Tibial artery (tissue), 4 donors: ENCODE data around the gene OR11L1.

ENCODE experiments used
- DNase-seq, 2 donors: peaks; one replicate each; pipeline ENCODE4 v3.0.0-alpha.2; 2019
- H3K27ac ChIP-seq, 2 donors: fragments of 200-600 bp; sonication (generic) in 1 of 2; 1 replicate in 1 of 2; 2 replicates in 1 of 2; pipeline ENCODE4 v1.5.1; 2018 to 2019; ENCODE audit warnings: mild to moderate bottlenecking in 1 of 2
- H3K27me3 ChIP-seq, 2 donors: fragments of 200-600 bp; sonication (generic) in 1 of 2; one replicate each; pipeline versions ENCODE4 v1.5.1 to v1.6.0; 2016 to 2019
- H3K36me3 ChIP-seq, 3 donors: fragments of 200-600 bp; sonication (generic) in 2 of 3; one replicate each; pipeline ENCODE4 v1.5.1; 2016 to 2019; ENCODE audit warnings: mild to moderate bottlenecking in 2 of 3
- H3K4me1 ChIP-seq, 4 donors: fragments of 200-600 bp; sonication (generic) in 2 of 4; 1 replicate in 3 of 4; 2 replicates in 1 of 4; pipeline ENCODE4 v1.5.1; 2016 to 2019
- H3K4me3 ChIP-seq, 2 donors: fragments of 200-600 bp; sonication (generic) in 1 of 2; 1 replicate in 1 of 2; 2 replicates in 1 of 2; pipeline ENCODE4 v1.5.1; 2018 to 2019; ENCODE audit warnings: mild to moderate bottlenecking in 2 of 2
- H3K9me3 ChIP-seq, 3 donors: fragments of 200-600 bp; sonication (generic) in 1 of 3; one replicate each; pipeline ENCODE4 v1.5.1; 2016 to 2019
- CTCF ChIP-seq, 2 experiments: fragments of 200-600 bp in 1 of 2; fragments of 450-650 bp in 1 of 2; IDR thresholded peaks; one replicate each; pipeline ENCODE4 v1.5.1; 2017 to 2019; ENCODE audit warnings: antibody characterized with exemption in 2 of 2, mild to moderate bottlenecking in 1 of 2, moderate library complexity in 1 of 2
- intact Hi-C: fragments of 100-400 bp; cut with DNase I; formaldehyde crosslinking; loops from one replicate; pipeline ENCODE4 v1.15.0; 2023; ENCODE audit warnings: low total_unique reads

Gene OR11L1

GRCh38 chr1:247841796-247842195 lies at the start of gene OR11L1:
Gene OR11L1 (minus strand): TSS chr1:247841896. CDS start chr1:247841896, 0 bp downstream.
- H3K9me3 ChIP-seq: no peaks in the 10 kb centered on the region
- H3K27ac ChIP-seq: no peak within 1 kb of the TSS
- no peaks in the 10 kb centered on the region for H3K36me3 ChIP-seq
- intact Hi-C loops: no loop called here
- no peaks in the 10 kb centered on the region for H3K27me3 ChIP-seq
- H3K4me1 ChIP-seq: no peaks in the 10 kb centered on the region
- DNase-seq: no peak
- no peak within 1 kb of the TSS for H3K4me3 ChIP-seq
- TF ChIP-seq CTCF (IDR thresholded peaks at IDR 0.05): no peak

- Histone ChIP-seq H3K27me3 (no peaks in the 10 kb centered on the region), H3K36me3 (no peaks in the 10 kb centered on the region), H3K4me3 (no peak overlapping the region), H3K9me3 (no peaks in the 10 kb centered on the region), H3K27ac (no peak overlapping the region), H3K4me1 (no peaks in the 10 kb centered on the region)
- no peak for TF ChIP-seq CTCF (IDR thresholded peaks at IDR 0.05)
- no peak for DNase-seq
- intact Hi-C loops: no loop called here
Observed at GRCh38 chr1:247884797-247885413, 43.2 kb upstream of the OR11L1 start.

- TF ChIP-seq CTCF (IDR thresholded peaks at IDR 0.05): no peak
- H3K4me1 ChIP-seq: no peaks in the 10 kb centered on the region
- H3K4me3 ChIP-seq: no peak overlapping the region
- H3K27ac ChIP-seq: no peak overlapping the region
- no peaks in the 10 kb centered on the region for H3K36me3 ChIP-seq
- DNase-seq: no peak
- H3K27me3 ChIP-seq: no peaks in the 10 kb centered on the region
- no peaks in the 10 kb centered on the region for H3K9me3 ChIP-seq
- intact Hi-C loops: no loop called here
Observed at GRCh38 chr1:247883346-247883745, 41.6 kb upstream of the OR11L1 start.

GRCh38 chr1:247865416-247865815 lies 23.7 kb upstream of the OR11L1 start:
- no peak for TF ChIP-seq CTCF (IDR thresholded peaks at IDR 0.05)
- no peak for DNase-seq
- H3K4me1 ChIP-seq: no peaks in the 10 kb centered on the region
- no peaks in the 10 kb centered on the region for H3K9me3 ChIP-seq
- H3K27ac ChIP-seq: no peak overlapping the region
- no peak overlapping the region for H3K4me3 ChIP-seq
- H3K27me3 ChIP-seq: peaks cover 0 to under 1% of the 10 kb centered on the region in 2 donors
- H3K36me3 ChIP-seq: peaks cover 0 to 22% (median 0%) of the 10 kb centered on the region in 3 donors
- intact Hi-C loops: no loop called here

GRCh38 chr1:247864644-247865043 lies 22.9 kb upstream of the OR11L1 start:
- Histone ChIP-seq H3K27ac (no peak overlapping the region), H3K36me3 (peaks cover 0 to 15% (median 0%) of the 10 kb centered on the region in 3 donors), H3K9me3 (no peaks in the 10 kb centered on the region), H3K4me1 (no peaks in the 10 kb centered on the region), H3K27me3 (peaks cover 0 to 3% of the 10 kb centered on the region in 2 donors), H3K4me3 (no peak overlapping the region)
- no peak for TF ChIP-seq CTCF (IDR thresholded peaks at IDR 0.05)
- no peak for DNase-seq
- intact Hi-C loops: no loop called here

- no peaks in the 10 kb centered on the region for H3K9me3 ChIP-seq
- intact Hi-C loops: no loop called here
- H3K4me3 ChIP-seq: no peak overlapping the region
- no peaks in the 10 kb centered on the region for H3K36me3 ChIP-seq
- H3K27me3 ChIP-seq: peaks cover 0 to 4% of the 10 kb centered on the region in 2 donors
- H3K27ac ChIP-seq: no peak overlapping the region
- DNase-seq: no peak
- H3K4me1 ChIP-seq: peaks cover 0 to under 1% (median 0%) of the 10 kb centered on the region in 4 donors
- TF ChIP-seq CTCF (IDR thresholded peaks at IDR 0.05): no peak
Observed at GRCh38 chr1:247862756-247863155, 21.1 kb upstream of the OR11L1 start.
